GM21723 (cell line): ENCODE results near the gene UQCR10.
A peak's percentile ranks its signal among the peaks of the same experiment; 100 is the strongest.

Source experiments
- ATAC-seq: cut with Tn5 transposase; IDR thresholded peaks from one replicate; pipeline ENCODE4 v1.9.1; 2021; ENCODE audit warnings: mild to moderate bottlenecking, moderate library complexity; ENCODE audit not compliant: unreplicated experiment

UQCR10 gene

GRCh38 chr22:29758959-29759358, 8.2 kb upstream of the UQCR10 start:
- no peak for ATAC-seq

GRCh38 chr22:29762263-29762662, 4.9 kb upstream of the UQCR10 start:
- ATAC-seq: no peak

GRCh38 chr22:29765905-29766631, 1.1 kb upstream of the UQCR10 start:
- peak; percentile 24 for ATAC-seq

GRCh38 chr22:29766632-29767170, 468 bp upstream of the UQCR10 start, which contains the start of gene ZMAT5:
ZMAT5 (minus strand) TSS chr22:29767007; CDS start chr22:29748544, 18,463 bp downstream.
- ATAC-seq: peak; percentile 86

- ATAC-seq: no peak
These were observed 1.0 kb downstream of the UQCR10 start for GRCh38 chr22:29768052-29768693.

GRCh38 chr22:29769723-29770321, 2.7 kb downstream of the UQCR10 start:
- no peak for ATAC-seq

GRCh38 chr22:29772170-29772641, 5.0 kb downstream of the UQCR10 start:
- no peak for ATAC-seq

- ATAC-seq: no peak
These were observed 6.1 kb downstream of the UQCR10 start for GRCh38 chr22:29773233-29773632.

GRCh38 chr22:29780220-29780619, 13.1 kb downstream of the UQCR10 start:
- ATAC-seq: no peak

- ATAC-seq: no peak
These were observed 13.8 kb downstream of the UQCR10 start for GRCh38 chr22:29780748-29781676.

GRCh38 chr22:29782061-29782845, 15.1 kb downstream of the UQCR10 start:
- ATAC-seq: no peak

- ATAC-seq: no peak
These were observed 17.5 kb downstream of the UQCR10 start for GRCh38 chr22:29784451-29785361.

GRCh38 chr22:29786031-29786430, 18.9 kb downstream of the UQCR10 start:
- no peak for ATAC-seq

GRCh38 chr22:29787371-29787980, 20.3 kb downstream of the UQCR10 start:
- no peak for ATAC-seq

GRCh38 chr22:29788339-29789279, 21.4 kb downstream of the UQCR10 start:
- ATAC-seq: no peak

- no peak for ATAC-seq
These were observed 22.9 kb downstream of the UQCR10 start for GRCh38 chr22:29790061-29790460.

GRCh38 chr22:29793396-29793795, 26.2 kb downstream of the UQCR10 start:
- ATAC-seq: no peak
